Testis (tissue), 2 donors: ENCODE data around the gene RSU1.

Experiments
- CTCF ChIP-seq, 3 experiments: fragments of 450-650 bp in 2 of 3; fragments of 200-600 bp in 1 of 3; sonication (generic) in 1 of 3; IDR thresholded peaks; one replicate each; pipeline ENCODE4 v1.5.1; 2016 to 2019; ENCODE audit warnings: antibody characterized with exemption in 3 of 3, mild to moderate bottlenecking in 2 of 3, moderate library complexity in 1 of 3
- POLR2A ChIP-seq: fragments of 450-650 bp; IDR thresholded peaks from one replicate; pipeline ENCODE4 v1.6.1; 2017; ENCODE audit warnings: antibody characterized with exemption, mild to moderate bottlenecking, moderate library complexity

- TF ChIP-seq CTCF (IDR thresholded peaks at IDR 0.05): no peak
- no peak for TF ChIP-seq POLR2A
Measured at GRCh38 chr10:16776896-16777295, 40.3 kb downstream of the RSU1 start.
